GM18858 (cell line): ENCODE results near the gene GTF3C2.
"Not testable (repeated sequence)": the region's sequence is repeated elsewhere in the genome, so short reads cannot be mapped to it uniquely, and the experiment has no call there.

Source experiments
- ATAC-seq: cut with Tn5 transposase; IDR thresholded peaks from one replicate; pipeline ENCODE4 v1.9.1; 2021; ENCODE audit not compliant: unreplicated experiment

Gene GTF3C2

DNA sequence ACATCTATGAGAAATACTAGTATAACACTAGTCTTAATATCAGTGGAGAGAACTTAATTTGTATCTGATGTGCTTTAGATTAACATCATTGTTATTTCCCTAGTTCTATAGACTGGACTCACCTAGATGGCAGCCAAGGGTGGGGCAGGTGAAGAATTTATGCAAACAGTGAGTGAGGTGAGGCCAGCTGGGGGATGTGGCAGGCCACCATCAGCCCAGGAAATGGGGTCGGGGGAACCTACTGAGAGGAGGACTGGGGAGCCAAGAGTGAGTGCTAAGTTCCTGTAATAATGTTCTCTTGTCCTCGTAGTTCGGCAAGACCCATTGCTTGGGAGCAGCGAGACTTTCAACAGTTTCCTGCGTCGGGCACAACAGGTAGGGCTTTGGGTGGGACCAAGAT, 16.4 kb upstream of the GTF3C2 start:
- ATAC-seq = no peak

DNA sequence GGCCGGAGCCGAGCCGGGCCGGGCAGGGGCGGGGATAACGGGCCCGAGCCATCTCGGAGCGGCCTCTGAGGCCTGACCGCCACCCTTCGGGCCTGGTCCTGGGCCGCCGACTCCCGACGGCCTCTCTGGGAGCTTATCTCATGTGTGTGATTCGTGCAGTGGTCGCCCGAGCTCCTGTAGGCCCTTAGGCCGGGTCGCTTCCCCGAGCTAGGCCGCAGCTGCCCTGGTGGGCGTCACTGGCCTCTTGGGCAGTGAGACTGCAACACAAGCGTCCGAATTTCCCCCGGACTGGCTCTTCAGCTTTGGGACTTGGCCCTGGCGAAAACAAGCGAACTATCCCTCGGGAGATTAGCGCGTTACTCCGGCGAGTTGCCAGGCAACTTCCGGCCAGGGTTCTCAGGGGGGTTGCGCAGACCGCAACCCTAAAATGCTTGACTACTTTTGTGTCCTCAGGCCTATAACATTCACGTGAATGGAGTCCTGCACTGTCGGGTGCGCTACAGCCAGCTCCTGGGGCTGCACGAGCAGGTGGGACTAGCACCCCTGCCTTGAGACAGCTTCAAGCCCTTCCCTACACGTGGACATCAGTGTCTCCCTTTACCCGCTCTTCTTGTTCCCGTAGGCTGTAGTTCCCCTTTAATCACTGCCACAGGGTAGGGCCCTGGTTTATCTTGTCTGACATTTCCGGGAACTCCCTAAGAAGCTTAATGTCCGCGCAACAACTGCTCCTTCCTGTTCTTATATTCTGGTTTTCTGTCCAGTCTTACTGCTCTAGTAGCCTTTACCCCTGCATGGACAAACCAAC, 14.5 kb upstream of the GTF3C2 start:
- peak; percentile 12 for ATAC-seq

DNA sequence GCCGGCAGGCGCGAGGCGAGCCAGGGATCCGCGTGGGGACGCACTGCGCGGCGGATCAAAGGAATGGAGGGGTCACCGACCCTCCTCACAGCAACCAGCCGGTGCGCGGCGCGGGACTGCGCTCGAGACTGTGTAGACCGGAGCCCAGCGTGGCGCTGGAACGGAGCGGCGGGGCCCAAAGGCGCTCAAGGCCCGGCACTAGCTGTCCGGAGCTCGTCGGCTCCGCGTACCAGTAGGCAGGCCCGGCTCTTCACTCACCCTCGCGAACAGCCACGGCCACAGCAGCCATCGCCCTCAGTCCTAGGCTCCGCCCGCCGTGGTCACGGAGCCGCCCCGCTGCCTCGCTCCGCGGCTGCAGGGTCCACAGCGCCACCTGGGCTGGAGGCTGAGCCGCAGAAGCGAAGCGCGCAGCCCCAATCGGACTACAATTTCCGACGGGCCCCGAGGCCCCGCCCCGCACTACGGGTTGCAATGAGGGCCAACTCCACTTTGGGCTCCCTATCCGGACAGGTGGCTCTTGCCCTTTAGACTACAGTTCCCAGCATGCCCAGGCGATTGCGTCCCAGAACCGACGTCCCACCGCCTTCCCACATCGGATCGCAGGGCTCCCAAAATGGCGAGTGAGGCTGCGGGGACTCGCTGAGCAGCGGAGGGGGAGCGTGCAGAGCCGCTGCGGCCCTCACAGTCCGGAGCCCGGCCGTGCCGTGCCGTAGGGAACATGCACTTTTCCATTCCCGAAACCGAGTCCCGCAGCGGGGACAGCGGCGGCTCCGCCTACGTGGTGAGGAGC, 13.7 kb upstream of the GTF3C2 start, which contains the start of the genes EIF2B4 and SNX17:
Gene EIF2B4, minus strand, starts transcription at position 313 of the 790 bp plus-strand sequence. Its CDS starts 24 bp downstream, at position 289.
Gene SNX17, plus strand, starts transcription at position 591 of the 790 bp plus-strand sequence. Its CDS starts 128 bp downstream, at position 719.
- ATAC-seq = peak; percentile 83

DNA sequence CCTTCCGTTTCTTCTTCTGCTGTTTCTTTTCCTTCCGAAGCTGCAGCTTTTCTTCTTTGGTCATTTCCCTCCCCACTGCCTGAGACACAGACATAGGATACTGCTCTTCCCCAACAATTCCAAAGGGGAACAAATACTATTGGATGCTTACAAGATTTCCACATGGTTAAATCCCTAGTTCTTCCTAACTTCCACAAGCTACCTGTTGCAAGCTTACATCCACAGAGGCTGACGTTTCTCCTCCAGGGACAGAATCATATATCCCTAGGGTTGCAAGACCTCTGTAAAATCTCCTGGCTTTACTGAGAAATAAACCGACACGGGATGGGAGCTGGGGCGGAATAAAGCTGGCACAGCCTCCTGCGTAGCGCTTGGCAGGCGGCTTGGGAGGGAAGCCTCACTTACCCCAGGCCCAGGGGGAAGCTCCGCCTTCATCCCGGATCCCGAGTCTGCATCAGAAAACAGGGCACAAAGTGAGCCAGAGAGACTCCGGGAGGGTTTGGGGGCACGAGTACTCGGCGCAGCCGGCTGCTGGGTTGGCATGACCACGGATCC, 13.0 kb upstream of the GTF3C2 start:
- ATAC-seq = no peak

DNA sequence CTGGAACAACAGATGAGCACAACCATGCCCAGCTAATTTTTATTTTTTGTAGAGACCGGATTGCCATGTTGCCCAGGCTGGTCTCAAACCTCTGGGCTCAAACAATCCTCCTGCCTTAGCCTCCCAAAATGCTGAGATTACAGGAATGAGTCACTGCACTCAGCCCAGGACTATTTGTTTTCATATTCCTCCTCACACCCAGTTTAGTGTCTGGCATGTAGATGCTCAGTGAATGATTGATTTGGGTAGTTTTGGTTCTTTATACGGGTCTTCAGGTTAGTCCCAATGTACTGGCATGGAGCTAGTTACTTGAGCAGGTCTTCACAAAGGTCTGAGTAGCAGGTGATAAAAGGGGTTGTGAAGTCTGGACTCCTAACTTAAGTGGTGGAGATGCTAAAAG, 7.4 kb upstream of the GTF3C2 start:
- ATAC-seq = no peak

DNA sequence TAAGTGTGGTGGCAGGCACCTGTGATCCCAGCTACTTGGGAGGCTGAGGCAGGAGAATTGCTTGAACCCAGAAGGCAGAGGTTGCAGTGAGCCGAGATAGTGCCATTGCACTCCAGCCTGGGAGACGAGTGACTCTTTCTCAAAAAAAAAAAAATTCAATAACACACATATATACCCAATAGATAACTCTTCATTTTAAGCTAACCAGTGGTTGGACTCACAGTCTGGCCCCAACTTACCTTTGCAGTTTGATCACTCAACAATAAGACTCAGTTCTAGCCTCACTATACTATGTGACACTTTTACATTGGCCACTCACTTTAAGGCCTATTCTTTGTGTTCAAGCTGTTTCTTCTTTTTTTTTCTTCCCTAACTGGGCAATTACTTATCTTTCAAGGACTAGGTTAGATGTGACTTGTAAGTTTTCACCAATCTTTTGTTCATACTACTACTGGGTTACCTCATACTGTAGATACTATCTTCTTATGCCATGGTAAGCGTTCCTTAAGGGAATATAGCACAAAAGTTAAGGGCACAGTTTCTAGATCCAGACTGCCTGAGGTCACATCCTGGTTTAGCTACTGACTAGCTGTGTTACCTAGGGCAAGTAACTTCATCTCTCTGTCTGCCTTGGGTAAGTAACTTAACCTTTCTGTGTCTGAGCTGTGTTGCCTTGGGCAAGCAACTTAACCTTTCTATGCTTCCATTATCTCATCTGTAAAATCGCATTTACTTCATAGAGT, 6.3 kb upstream of the GTF3C2 start:
- no peak for ATAC-seq

DNA sequence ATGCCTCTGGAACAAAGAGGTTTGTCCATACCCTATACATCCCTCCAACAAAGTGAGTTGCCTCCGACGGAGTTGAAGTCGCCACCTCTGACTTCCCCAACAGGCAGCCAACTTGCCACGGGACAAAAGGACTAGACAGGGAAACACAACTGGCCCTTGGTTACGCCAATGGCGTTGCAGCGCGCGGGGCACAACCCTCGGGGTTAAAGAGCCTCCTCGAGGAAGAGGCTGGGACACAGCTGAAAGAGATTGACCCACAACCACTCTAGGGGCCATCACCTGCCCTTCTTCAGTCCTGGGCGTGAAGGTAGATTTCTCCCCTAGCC, 545 bp downstream of the GTF3C2 start:
- peak; percentile 21 for ATAC-seq

DNA sequence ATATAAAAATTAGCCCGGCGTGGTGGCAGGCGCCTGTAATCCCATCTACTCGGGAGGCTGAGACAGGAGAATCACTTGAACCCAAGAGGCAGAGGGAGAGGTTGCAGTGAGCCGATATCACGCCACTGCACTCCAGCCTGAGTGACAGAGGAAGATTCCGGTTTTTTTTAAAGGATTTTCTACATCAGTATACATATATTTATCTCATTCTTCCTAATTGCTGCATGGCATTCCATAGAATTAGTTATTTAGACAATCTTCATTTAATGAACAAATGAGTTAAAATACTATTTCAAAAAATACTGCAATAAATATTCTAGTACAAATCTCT, 2.0 kb downstream of the GTF3C2 start:
- ATAC-seq = no peak

DNA sequence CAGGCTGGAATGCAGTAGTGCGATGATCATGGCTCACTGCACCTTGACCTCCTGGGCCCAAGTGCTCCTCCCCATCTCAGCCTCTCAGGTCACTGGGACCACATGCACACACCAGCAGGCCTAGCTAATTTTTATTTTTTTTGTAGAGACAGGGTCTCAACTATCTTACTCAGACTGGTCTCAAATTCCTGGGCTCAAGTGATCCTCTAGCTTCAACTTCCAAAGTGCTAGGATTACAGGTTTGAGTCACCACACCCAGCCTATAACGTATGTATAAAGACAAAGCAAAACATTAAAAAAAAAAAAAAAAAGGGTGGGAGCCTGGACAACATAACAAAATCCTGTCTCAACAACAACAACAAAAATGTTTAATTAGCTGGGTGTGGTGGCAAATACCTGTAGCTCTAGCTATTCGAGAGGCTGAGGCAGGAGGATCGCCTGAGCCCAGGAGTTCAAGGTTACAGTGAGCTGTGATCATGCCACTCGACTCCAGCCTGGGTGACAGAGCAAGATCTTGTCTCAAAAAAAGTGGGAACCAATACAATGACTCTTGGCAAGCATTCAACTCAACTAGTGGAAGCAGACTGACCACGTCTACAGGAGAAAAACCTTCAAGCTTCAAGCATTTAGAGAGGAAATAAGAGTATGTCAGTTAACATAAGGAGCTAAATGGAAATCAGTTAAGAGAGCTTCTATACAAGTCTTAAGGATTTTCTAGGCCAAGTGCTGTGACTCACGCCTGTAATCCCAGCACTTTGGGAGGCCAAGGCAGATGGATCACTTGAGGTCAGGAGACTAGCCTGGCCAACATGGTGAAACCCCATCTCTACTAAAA, 2.6 kb downstream of the GTF3C2 start:
- no peak for ATAC-seq

DNA sequence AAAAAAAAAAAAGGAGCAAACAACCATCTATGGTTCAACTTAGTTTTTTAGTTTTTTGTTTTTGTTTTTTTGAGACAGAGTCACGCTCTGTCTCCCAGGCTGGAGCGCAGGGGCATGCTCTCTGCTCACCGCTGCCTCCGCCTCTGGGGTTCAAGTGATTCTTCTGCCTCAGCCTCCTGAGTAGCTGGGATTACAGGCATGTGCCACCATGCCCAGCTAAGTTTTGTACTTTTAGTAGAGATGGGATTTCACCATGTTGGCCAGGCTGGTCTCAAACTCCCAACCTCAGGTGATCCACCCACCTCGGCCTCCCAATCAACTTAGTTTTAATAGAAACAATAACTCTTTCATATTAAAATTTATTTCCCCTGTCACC, 3.2 kb downstream of the GTF3C2 start:
- ATAC-seq = not testable (repeated sequence)

DNA sequence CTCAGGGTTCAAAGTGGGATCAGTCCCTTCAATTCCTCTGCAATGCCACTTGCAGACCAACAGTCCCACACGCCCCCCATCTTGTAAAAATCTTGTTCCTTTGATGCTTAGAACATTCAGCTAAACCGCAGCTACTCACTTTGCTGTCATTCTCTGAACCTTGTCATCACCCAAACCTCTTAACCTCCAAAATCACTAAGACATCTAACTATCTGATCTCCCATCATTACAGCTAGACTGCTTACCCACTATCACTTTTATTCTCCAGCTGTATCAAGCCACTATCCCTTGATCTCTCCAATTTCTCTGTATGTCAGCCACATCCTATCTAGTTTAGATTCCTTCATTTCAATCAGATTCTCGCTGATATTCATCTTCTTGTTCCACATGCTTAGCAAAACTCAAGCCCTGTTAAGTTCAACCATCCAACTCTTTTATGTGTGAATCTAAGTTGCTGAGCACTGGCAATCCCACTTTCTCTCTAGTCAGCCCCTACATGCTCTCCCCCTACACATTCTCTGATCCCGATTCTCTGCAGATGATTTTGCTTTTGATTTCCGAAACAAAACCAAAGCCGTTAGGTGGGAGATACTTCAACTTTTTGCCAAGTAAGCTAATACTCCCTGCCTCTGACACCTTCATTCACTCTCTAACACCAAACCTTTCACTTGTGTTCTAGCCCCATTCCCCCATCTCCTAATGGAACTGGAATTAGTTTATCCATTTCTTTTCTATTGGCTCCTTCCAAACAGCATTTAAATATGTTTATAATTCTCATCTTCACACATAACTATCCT, 4.6 kb downstream of the GTF3C2 start:
- no peak for ATAC-seq

DNA sequence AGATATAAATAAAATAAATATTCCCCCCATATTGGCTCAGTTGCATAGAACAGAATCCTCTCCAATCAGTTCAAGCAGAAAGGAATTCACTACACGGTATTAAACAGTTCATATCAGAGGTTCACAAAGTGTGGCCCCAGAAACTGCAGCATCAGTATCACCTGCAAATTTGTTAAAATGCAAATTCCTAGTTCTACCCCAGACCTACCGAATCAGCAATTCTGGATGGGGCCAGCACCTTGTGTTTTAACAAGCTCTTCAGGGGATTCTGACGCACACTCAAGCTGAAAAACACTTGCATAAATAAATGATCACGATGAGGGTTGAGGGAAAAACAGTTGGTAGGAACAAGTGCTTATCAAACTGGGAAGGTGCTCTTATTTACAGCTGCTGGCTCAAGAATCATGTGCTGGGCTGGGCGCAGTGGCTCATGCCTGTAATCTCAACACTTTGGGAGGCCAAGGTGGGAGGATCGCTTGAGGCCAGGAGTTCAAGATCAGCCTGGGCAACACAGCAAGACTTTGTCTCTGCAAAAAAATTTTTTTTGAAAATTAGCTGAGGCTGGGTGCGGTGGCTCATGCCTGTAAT, 6.4 kb downstream of the GTF3C2 start:
- ATAC-seq = no peak

DNA sequence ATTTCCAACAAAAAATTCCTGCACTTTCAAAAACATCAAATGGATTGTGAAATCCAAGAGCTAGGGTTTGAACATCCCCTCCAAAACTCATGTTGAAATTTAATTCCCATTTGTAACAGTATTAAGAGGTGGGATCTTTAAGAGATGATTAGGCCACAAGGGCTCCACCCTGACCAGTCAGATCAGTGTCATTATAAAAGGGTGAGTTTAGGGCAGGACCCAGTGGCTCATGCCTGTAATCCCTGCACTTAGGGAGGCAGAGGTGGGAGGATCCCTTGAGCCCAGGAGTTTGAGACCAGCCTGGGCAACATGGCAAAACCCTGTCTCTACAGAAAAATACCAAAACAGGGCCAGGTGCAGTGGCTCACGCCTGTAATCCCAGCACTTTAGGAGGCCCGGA, 8.9 kb downstream of the GTF3C2 start:
- no peak for ATAC-seq

DNA sequence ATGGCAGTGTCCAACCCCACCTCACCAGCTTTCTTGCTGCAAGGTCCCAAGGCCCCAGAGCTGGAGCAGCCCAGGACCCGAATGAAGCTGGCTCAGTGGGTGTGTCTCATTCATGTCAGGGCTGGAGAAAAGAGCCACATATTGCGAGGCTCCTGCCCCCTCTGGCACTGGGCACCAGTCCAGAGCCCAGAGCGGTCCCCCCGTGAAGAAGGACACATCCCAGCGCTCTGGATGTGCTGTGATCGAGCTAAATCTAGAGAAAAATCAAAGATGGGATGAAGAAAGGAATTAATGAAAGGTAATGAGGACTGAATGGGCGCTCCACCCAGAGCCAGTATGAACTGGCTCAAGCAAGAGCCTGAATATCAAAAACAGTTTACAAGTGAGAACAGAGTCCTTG, 20.4 kb downstream of the GTF3C2 start:
- no peak for ATAC-seq

DNA sequence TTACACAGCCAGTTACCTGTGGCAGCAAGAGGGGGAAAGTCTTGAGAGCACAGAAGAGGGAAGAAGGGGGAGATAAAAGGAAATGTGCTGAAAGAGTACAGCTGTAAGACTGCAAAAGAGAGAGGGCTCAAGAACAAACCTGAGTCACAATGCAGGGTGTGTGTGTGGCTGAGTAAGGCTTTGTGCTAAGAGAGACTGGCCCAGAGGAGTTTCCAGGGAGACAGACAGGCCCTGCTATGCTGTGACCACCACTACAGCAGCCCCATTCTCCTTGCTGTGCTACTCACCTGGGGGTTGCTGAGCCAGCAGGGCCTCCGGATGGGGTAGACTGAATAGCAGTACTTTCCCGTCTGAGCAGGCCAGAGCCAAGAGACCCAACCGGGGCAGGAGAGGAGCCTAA, 21.3 kb downstream of the GTF3C2 start:
- ATAC-seq = no peak

DNA sequence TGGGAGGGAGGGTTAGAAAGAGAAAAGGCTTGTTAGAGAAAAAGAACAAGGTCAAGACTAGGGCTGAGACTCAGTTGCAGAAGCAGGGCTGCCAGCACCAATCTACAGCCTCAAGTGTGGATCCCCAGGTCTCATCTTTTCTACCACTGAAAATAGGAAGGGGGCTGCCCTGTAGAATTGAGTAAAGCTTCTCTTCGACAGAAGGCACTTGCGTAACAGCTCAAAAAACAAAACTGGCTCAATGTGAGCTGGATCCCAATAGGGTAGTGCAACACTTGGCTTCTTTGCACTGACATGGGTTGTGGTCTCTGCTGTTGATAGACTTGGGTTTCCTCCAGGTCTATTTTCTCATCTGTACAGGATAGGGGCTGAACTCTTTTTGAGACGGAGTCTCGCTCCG, 31.8 kb downstream of the GTF3C2 start:
- no peak for ATAC-seq

DNA sequence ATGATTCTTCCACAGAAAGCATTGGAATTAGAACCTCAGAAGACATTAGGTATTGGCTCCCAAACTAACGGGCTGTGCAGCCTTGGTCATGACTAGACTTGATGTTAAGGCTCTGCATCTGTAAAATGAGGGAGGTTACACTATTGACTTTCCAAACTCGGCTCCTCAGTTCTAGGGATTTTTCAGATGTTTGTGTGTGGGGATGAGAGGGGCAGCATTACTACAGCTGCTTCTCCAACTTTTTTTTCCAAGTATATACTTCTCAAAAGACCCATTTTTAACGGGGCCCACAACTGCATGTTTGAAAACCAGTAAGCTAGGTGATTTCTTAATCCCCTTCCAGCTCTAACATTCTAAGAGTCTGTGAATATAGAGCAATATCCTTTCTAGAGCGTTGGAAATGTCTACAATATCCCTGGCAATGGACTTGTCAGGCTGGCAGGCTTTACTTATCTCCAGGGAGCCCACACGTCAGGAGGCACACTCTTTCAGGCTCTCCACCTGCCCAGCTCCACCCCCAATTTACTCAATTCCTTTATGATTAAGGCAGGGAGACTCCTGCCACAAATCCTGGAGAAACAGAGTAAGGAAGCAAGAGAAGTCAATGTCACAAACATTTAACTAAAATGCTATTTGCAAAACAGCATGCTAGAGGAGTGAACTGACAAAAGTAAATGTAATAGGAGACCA, 32.8 kb downstream of the GTF3C2 start:
- no peak for ATAC-seq

DNA sequence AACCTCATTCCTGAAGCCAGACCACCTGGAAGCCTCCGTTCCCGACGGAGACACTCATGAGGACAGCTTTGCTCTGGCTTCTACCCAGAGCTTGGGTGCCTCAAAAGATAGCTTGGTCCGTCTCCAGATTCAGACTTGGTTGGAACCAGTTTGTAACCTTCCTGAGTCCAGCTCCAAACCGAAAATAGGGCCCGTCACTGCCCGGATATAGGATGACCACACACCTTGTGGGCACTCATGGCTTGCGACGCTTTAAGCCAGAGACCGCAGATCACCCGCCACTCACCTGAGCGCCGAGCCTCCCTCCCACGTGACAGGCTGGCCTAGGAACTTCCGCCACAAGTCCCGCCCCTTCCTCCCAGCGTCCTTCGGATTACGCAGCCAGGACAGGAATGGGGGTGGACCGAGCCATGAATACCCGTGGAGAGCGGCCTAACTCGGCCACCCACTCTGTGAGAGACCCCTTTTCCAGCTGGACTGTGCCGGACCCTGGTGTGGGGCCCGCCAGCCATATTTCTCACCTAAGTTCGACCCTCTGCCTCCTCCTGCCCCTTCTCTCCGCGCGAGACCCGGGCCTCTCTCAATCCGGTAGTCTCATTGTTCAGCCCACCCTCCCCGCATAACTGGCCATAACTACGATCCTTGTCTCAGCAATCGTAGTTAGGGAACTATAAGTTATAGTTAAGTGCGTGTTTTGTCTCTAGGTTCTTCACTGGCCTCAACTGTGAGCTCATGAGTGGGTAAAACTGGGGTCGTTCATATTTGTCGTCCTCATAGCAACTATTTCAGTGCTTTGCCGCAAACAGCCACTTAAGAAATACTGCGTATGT, 33.6 kb downstream of the GTF3C2 start, which contains the start of gene MPV17:
Gene MPV17, minus strand, starts transcription at position 332 of the 830 bp plus-strand sequence. CDS start 580 bp downstream, outside the sequence.
- peak; percentile 69 for ATAC-seq
